Nephron (organoid): ENCODE data around the gene CNTNAP5.

Experiments used
- H3K27ac Mint-ChIP-seq, 3 experiments: 2 replicates each; pipeline ENCODE4 v1.8.0; 2020; ENCODE audit warnings: mixed read lengths in 3 of 3, mild to moderate bottlenecking in 2 of 3, moderate library complexity in 1 of 3
- H3K27me3 Mint-ChIP-seq: 2 replicates; pipeline ENCODE4 v1.8.0; 2021; ENCODE audit warnings: low read depth, mild to moderate bottlenecking, moderate library complexity, mixed read lengths
- H3K36me3 Mint-ChIP-seq: 2 replicates; pipeline ENCODE4 v1.8.0; 2020; ENCODE audit warnings: low read depth, mixed read lengths
- H3K4me1 Mint-ChIP-seq: 2 replicates; pipeline ENCODE4 v1.8.0; 2020; ENCODE audit warnings: mixed read lengths
- H3K4me3 Mint-ChIP-seq, 3 experiments: 2 replicates each; pipeline ENCODE4 v1.8.0; 2020; ENCODE audit warnings: mild to moderate bottlenecking in 3 of 3, mixed read lengths in 3 of 3, moderate library complexity in 2 of 3
- H3K9me3 Mint-ChIP-seq: 2 replicates; pipeline ENCODE4 v1.8.0; 2020; ENCODE audit warnings: mixed read lengths
- CTCF ChIP-seq, 3 experiments: fragments of 200-600 bp; sonication (generic); IDR thresholded peaks; one replicate each; pipeline ENCODE4 v1.5.0; 2021; ENCODE audit warnings: antibody characterized with exemption in 3 of 3; ENCODE audit not compliant: unreplicated experiment in 3 of 3

The CNTNAP5 gene

GRCh38 chr2:124713969-124714368 is 688.9 kb downstream of the CNTNAP5 start:
- peaks cover 2% of the 10 kb centered on the region for H3K9me3 Mint-ChIP-seq
- TF ChIP-seq CTCF (IDR thresholded peaks at IDR 0.05; ENCODE audit: unreplicated experiment in 3 of 3) = no peak
- H3K4me1 Mint-ChIP-seq = no peaks in the 10 kb centered on the region
- H3K4me3 Mint-ChIP-seq = no peak overlapping the region
- no peaks in the 10 kb centered on the region for H3K27me3 Mint-ChIP-seq
- H3K27ac Mint-ChIP-seq = no peak overlapping the region
- H3K36me3 Mint-ChIP-seq = no peaks in the 10 kb centered on the region

GRCh38 chr2:124725187-124725586 is 700.1 kb downstream of the CNTNAP5 start:
- no peaks in the 10 kb centered on the region for H3K36me3 Mint-ChIP-seq
- no peaks in the 10 kb centered on the region for H3K4me1 Mint-ChIP-seq
- TF ChIP-seq CTCF (IDR thresholded peaks at IDR 0.05; ENCODE audit: unreplicated experiment in 3 of 3) = no peak
- no peaks in the 10 kb centered on the region for H3K9me3 Mint-ChIP-seq
- no peak overlapping the region for H3K27ac Mint-ChIP-seq
- H3K4me3 Mint-ChIP-seq = no peak overlapping the region
- no peaks in the 10 kb centered on the region for H3K27me3 Mint-ChIP-seq

- H3K27ac Mint-ChIP-seq = no peak overlapping the region
- no peak overlapping the region for H3K4me3 Mint-ChIP-seq
- H3K27me3 Mint-ChIP-seq = no peaks in the 10 kb centered on the region
- peaks cover 5% of the 10 kb centered on the region for H3K4me1 Mint-ChIP-seq
- TF ChIP-seq CTCF (IDR thresholded peaks at IDR 0.05; ENCODE audit: unreplicated experiment in 3 of 3) = no peak
- H3K9me3 Mint-ChIP-seq = no peaks in the 10 kb centered on the region
- H3K36me3 Mint-ChIP-seq = no peaks in the 10 kb centered on the region
These were observed 715.5 kb downstream of the CNTNAP5 start for GRCh38 chr2:124740636-124741035.

- H3K9me3 Mint-ChIP-seq = no peaks in the 10 kb centered on the region
- H3K27me3 Mint-ChIP-seq = no peaks in the 10 kb centered on the region
- no peaks in the 10 kb centered on the region for H3K36me3 Mint-ChIP-seq
- H3K4me1 Mint-ChIP-seq = no peaks in the 10 kb centered on the region
- no peak overlapping the region for H3K4me3 Mint-ChIP-seq
- no peak overlapping the region for H3K27ac Mint-ChIP-seq
- TF ChIP-seq CTCF (IDR thresholded peaks at IDR 0.05; ENCODE audit: unreplicated experiment in 3 of 3) = no peak
These were observed 728.8 kb downstream of the CNTNAP5 start for GRCh38 chr2:124753842-124754241.

GRCh38 chr2:124755386-124755785 is 730.3 kb downstream of the CNTNAP5 start:
- TF ChIP-seq CTCF (IDR thresholded peaks at IDR 0.05; ENCODE audit: unreplicated experiment in 3 of 3) = no peak
- Mint-ChIP-seq H3K36me3 (no peaks in the 10 kb centered on the region), H3K9me3 (no peaks in the 10 kb centered on the region), H3K27me3 (no peaks in the 10 kb centered on the region), H3K27ac (no peak overlapping the region), H3K4me1 (no peaks in the 10 kb centered on the region), H3K4me3 (no peak overlapping the region)

- Mint-ChIP-seq H3K36me3 (no peaks in the 10 kb centered on the region), H3K27ac (no peak overlapping the region), H3K4me1 (no peaks in the 10 kb centered on the region), H3K4me3 (no peak overlapping the region), H3K27me3 (no peaks in the 10 kb centered on the region), H3K9me3 (no peaks in the 10 kb centered on the region)
- no peak for TF ChIP-seq CTCF (IDR thresholded peaks at IDR 0.05; ENCODE audit: unreplicated experiment in 3 of 3)
These were observed 731.0 kb downstream of the CNTNAP5 start for GRCh38 chr2:124756048-124756447.
